Stimulated activated CD4-positive, alpha-beta T cell treated with anti-CD3 and anti-CD28 coated beads, Interleukin-15, amount 100 ng/mL, for 24 hours (primary cell): ENCODE data around the gene PRAC1.
A peak's percentile ranks its signal among the peaks of the same experiment; 100 is the strongest.

Experiments used
- DNase-seq: peaks from one replicate; pipeline ENCODE4 v3.0.0-alpha.2; 2020

The PRAC1 gene

DNA sequence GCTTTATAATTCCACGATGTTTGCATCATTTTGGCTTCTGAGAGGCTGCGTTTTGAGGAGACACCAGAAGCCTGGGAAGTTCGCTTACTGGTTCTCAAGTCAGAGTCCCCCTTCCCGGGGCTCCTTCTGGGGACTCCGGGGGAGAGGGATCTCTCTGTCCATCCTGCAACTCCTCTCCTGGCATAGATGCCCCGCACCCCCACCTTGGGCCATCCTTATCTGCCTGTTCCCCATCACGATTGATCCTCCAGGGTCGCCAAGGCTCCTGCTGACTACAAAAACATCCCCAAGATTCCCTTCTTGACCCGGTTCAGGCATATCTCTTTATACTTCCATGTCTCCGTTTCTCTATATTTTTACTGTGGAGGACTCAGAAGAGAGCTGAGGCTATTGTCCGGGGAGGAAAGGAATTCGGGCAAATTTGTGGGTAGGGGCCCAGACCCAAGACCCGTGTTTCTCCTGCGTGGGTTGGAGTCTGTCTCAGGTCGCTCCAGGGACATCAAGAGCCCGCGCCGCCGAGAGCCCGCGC, 24.7 kb upstream of the PRAC1 start:
- DNase-seq = no peak

DNA sequence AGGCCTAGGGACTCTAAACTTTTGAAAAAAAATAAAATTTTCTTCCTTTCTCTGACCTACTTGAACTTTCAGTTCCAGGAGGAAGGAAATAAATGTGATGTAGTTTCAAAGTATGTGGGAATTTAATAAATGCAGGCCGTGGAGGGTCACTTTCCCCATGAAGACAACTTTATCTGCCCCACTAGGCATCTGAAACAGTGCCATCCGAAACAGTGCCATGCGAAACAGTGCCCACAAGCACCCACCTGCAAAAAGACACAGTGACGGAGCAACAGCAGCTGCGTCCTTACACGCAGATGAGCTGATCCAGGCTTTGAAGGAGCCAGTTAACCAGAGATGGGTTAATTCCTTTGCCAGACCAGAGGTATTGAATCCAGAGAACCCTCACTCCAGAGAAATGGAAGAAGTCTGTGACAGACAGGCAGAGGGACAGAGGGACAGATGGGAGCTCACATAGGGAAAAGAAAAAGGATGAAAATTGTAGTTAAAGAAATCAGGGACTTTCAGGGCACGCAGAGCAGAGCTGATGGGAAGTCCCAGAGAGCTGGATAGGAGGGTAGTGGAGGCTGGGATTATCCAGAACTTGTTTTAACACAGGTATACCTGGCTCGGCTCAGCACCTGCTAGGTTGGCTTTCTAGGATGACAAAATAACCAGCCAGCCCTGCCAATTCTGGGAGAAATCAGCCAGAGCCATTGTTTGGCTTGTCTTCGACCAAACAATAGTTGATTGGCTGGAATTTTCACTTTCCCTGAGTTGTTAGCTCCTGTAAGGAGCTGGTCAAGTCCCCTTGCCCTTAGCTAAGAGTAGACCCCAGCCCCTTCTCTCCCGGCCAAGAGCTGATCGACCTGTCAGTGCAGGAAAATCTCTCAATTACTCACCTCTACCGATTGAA, 23.3 kb upstream of the PRAC1 start:
- no peak for DNase-seq

DNA sequence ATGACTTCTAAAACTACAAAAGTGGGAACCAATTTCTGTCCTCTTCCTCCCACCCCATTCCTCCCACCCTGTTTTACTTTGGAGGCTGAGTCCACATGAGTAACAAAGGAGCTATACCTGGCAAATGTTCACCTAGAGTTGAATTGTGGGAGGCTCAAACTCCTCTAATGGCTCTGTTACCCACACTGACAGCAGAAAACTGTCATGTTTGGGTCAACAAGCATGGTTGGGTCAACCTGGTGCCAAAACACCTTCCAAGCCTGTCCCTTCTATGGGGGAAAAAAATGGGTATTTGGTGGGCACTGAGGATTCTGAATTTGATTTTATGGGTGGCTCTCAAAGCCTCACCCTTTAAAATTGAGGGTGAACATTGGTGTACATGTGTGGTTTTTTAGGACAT, 18.2 kb upstream of the PRAC1 start:
- DNase-seq = no peak

DNA sequence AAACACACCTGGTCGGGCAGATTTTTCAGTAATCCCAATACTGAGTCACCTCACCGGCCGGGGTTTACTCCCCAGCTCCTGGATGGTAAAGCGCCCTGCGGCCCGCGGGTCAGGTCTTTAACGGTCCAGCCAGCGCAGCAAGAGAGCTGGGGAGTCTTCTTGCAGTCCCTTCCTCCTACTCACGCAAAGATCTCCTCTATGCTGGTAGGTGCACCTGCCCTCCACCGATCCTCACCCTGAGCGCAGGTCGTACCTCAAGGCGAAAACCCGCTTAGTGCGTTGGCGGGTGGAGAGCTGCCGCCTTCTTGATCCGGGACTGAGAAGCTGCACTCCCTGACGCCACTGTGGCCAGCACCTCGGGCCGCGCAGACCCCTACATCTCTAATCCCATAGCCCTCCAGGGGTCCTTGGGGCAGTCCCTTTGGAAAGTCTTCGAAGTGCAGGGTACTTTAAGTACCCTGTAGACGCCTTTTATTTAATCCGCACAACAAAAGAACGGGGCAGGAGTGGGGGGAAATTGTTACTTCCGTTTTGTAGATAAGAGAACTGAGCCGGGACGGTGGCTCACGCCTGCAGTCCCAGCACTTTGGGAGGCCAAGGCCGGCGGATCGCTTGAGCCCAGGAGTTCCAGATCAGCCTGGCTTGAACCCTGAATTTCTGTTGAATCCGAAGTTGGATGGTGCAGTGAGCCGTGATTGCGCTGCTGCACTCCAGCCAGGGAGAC, 16.6 kb upstream of the PRAC1 start:
- DNase-seq = no peak

DNA sequence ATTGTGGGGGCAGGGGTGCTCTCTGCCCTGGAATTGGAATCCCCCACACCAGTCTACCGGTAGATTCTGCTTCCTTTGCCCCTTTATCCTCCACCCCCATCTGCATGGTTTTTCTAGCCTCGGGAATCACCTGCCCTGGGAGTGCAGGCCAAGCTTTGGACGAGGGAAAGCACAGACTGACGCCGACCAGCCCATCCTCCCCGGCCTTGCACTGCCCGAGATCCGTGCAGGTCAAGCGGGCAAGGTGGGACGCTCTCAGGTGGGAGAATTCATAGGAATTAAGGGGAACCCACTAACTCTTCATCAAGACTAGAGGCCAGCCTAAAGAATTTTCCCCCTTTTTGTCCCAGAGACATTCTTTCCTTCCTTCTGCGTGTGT, 16.1 kb upstream of the PRAC1 start:
- no peak for DNase-seq

DNA sequence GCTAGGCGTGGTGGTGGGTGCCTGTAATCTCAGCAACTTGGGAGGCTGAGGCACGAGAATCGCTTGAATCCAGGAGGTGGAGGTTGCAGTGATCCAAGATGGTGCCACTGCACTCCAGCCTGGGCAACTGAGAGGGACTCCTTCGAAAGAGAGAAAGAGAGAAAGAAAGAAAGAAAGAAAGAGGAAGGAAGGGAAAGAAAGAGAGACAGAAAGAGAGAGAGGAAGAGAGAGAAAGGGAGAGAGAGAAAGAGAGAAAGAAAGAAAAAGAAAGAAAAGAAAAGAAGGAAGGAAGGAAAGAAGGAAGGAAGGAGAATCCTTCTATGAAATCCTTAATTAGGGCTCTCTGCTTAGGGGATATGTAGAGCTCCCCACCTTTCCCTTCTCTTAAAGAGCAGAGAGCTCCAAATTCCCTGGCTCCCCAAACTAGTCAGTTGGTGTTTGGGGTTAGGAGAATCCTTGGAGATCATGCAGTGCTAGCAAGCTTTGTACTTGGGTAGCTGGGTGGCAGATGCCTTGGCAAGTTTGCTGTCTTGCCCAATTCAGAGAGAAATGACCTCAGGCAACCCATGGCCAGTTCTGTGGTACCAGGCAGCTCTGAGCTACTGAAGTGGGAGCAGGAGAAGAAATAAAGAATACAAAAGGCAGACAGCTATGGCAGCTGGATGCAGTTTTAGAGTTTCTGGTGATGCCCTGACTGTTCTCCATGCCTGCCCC, 15.2 kb upstream of the PRAC1 start:
- no peak for DNase-seq

DNA sequence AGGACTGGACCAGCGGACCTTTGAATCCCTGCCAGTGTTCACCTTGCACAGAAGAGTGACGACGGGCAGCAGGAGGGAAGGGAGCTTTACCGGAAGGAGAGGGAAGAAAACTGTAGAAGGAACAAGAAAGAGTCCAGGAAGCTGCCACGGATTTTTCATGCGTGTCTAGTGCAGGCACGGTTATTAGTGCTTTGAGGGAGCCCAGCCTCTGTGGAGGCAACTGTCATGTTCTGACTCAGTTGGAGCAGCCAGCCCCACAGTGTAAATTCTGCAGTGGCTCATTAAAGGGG, 12.7 kb upstream of the PRAC1 start:
- no peak for DNase-seq

DNA sequence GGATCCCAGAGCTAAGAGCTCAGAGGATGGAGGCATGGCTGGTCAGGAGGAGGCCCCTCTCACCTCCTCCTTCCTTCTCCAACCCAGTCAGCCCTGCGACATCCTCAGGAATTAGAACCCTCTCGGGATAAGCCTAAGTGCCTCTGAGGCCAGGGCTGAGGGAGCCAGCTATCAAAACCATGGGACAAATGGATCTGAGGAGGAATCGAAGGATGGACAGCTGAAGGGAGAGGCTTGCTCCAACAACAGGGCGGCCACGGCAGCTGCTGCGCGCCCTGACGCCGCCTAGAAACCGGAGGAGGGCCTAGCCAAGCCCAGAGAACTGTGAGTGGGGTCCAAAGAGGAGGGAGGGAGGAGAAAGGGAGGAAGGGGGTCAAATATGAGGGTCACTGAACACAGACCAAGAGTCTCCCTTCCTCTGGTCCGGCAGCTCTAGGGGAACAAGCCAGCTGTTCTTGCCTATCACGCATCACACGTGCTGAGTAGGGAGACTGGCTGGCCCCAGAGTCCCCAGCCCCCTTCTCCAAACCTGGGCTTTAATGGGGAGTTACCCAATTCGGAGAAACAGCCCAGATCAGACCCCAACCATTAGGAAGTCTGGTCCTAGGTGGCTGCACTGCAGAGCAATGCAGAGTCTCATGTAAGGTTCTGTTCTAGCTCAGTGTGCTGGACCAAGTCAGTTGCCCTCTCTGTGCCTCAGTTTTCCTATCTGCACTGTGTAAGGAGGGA, 12.2 kb upstream of the PRAC1 start:
- no peak for DNase-seq

DNA sequence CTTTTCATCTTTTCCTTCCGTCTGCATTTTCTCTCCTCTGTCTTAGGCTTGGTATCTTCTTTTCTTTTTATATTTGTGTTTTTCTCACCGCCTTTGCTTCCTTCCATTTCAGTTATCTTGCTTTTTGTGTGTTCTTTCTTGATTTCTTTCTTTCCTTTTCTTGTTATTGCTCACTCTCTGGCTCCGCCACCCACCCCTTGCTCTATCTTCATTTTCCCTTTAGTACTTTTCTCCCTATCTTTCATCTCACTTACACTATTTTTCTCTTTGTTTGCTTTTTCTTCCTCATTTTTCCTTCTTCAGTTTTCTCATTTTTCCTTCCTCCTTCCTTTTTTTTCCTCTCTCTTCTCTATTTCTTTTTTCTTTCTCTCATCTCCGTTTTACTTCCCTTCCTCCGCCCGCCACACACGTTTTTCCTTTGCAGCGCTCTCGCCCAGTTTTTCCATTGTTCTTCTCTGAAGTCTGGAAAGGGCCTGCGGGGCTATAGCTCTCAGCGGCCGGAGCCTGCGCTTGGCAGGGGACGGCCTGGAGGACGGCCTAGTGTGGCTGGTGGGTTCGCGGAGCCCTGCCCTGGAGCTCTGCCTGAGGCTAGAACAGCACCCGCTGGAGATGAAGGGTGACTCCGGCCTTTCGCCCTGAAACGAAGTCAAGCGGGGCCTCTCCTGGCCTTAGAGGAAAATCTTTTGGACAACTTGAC, 11.5 kb upstream of the PRAC1 start:
- no peak for DNase-seq

DNA sequence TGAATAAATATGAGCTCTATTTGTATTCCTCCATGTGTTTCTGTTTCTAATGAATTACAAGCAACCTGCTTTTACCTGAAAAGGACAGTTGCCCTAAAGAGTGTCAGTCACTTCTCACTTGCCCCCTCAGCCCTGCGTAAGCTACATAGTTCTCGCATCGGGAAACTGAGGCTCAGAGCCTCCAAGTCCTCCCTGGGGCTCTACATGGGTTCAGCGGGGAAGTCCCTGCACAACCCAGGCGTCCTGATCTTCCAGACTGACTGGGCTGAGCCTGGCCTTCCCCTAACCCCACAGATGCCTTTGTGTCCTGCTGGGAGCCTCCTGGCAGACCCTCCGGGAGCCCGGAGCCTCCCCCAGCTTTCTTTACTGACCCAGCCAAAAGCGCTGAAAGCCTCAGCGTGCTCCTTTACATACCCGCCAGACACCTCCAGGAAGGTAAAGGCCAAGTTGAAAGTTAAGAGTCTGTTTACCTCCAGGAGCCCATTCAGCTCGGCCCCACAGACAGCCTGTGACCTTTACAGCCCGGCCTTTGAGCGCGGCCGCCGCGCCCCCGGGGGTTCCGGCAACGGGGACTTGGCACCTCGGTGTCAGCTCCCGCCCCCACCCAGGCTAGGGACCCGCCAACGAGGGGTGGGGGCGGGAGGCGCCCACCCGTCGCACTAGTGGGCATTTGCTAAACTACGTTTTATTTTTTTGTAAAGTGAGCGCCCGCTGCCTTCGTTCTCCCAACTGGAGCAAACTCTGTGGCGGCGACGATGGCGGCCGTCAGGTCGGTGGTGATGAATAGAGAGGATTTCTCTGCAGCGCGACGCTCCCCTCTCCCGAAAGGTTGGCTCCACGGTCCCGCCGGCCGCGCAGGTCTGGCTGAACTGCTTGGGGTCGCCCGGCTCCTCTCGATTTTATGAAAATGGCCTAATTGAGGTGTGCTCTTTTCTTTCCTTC, 10.6 kb upstream of the PRAC1 start:
- no peak for DNase-seq

DNA sequence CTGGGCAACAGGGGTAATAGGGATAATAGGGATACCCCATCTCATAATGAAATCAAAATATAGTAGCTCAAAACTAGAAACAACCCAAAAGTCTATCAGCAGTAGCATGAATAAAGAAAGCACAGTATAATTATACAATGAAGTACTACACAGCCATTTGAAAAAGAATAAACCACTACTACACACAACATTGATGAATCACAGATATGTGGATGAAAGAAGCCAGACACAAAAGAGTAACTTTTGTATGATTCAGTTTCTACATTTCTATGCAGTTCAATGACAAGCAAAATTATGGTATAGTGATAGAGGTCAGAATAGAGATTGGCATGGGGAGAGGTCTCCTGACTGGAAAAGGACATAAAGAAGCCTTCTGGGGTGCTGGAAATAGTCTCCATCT, 9.0 kb upstream of the PRAC1 start:
- DNase-seq = no peak

DNA sequence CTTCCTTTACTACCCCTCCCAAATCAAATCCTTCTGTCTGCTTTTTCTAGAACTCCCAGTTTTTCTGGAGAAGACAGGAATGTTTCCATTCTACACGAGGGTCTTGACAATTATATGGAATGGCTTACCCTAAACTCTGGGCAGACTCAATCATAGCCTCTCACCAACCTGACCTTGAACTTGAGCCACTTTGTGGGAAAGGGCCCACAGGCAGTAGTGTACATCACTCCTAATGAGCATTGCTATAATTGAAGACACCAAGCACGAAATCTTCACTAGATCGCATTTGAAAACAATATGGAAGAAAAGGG, 7.9 kb upstream of the PRAC1 start:
- DNase-seq = no peak

DNA sequence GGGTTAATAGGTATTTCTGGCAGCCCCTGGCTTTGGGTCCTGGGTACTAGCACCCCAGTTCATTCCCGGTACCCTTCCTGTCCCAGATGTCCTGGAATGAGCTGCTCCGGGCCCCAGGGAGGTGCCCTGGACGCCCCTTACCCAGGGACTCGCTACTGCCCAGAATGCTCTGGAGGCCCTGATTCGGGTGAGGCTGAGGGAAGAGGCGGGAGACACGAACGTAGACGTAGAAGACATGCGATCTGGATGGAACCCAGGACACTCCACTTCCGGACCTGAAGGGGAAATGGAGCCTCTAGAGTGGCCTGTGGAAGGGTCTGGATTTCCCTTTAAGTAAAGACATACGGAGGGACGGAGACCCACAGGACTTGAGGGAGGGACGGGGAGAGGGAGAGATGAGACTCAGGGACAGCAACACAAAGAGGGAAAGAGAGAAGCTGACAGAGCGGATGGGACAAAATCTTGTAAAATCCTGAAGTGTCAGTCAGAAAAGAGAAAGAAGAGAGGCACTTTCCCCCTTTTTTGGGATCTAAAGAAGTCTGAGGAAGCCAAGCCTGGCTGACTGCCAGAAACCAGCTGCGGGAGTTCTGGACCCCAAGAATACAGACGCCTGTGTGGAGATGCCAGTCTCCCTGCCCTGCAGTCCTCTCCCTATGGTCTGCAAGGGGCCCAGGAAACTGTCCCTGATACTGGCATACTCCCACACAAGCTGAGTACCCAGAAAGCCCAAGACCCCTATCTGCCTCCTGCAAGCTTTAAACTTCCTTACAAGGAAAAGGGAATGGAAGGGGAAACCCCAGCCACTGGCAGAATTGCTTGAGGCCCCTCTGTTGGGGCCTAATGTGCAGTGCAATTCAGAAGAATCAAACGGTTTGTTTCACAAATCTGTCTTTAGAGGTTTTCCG, 7.3 kb upstream of the PRAC1 start:
- DNase-seq = no peak

DNA sequence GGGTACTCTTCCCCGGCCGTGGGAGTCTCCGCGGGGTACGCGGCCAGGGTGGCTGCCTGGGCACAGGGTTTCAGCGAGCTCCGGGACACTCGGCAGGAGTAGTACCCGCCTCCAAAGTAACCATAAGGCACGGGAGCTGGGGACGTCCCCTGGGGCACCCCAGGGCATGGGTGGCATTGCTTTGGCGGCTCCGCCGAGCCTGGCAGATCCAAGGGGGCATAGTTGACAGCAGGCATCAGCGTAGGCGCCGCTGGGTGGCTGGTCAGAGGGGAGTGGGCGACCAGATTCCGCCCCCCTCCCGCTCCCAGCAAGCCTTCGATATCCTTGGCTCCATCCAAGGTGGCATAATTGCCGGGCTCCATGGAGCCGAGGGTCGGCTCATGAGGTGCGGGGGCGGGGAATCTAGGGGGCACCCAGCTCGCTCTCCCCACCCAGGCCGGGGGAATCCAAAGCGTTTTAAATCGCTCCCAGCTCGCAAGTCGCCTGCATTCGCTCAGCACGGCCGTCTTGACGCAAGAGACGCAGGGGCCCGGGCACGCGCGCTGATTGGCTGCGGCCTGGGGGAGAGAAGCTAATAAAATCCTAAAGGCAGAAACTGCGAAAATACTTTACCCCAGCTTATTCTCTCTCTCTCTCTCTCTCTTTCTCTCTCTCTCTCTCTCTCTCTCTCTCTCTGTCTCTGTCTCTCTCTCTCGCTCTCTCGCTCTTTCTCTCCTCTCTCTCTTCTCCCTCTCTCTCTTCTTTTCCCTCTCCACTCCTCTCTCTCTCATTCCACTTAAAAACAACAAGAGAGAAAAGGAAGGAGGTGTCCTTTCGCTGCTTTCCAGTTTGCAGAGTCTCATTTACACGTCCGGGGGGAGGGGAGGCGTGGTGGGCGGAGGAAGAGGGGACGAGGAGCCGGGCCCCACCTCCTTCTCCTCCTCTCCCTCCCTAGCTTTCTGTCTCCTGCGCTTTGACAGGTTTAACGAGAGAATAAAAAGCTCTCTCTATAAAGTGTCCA, 6.2 kb upstream of the PRAC1 start, which contains the start of gene HOXB13:
Gene HOXB13 (minus strand): TSS at position 519 of the 1,000 bp plus-strand sequence. CDS start 157 bp downstream, at position 362.
- DNase-seq = peak; percentile 70

DNA sequence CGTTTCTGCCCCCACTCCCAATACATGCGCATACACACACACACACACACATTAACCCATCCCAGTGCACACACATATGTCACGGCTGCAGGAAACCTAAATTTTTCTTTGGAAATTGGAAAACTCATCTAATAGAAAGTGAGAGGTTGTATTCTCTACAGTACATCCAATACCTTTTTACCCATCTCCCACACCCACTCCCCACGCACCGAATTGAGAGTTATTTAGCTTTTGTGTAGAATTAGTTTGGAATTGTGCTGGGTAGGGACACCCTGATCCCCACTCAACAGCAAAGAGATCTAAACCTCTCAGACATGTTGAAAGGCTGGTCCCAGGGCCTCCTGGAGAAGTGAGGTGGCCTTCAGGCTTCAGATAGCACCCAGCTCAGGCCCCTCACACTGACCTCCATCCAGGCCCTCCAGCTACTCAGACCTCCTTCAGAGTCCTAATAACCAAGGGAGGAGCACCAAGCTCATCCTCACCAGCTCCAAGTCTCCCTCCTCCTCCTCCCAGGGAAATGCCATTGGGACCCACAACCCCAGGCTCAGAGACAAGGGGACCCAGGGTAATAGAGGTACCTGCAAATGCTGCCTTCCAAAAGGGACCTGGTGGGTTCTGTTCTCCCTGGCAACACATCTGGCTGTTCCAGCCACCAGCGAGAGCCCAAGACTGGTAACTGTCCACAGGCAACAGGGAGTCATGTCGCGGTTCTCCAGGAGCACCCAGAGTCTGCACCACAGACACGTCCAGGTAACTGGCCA, 5.3 kb upstream of the PRAC1 start:
- no peak for DNase-seq

DNA sequence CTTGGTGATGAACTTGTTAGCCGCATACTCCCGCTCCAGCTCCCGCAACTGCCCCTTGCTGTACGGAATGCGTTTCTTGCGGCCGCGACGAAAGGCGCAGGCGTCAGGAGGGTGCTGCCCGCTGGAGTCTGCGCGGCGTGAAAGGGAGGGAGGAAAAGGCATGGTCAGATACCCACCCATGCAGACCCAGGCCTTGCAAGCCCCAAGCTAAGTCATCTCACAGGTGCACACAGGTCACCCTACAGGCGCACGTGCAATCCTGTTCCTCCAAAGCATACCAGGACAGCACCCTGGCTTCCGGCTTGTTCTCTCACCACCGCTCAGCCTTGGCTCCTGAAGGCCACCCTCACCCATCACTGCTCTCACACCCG, 4.6 kb upstream of the PRAC1 start:
- DNase-seq = peak; percentile 9

DNA sequence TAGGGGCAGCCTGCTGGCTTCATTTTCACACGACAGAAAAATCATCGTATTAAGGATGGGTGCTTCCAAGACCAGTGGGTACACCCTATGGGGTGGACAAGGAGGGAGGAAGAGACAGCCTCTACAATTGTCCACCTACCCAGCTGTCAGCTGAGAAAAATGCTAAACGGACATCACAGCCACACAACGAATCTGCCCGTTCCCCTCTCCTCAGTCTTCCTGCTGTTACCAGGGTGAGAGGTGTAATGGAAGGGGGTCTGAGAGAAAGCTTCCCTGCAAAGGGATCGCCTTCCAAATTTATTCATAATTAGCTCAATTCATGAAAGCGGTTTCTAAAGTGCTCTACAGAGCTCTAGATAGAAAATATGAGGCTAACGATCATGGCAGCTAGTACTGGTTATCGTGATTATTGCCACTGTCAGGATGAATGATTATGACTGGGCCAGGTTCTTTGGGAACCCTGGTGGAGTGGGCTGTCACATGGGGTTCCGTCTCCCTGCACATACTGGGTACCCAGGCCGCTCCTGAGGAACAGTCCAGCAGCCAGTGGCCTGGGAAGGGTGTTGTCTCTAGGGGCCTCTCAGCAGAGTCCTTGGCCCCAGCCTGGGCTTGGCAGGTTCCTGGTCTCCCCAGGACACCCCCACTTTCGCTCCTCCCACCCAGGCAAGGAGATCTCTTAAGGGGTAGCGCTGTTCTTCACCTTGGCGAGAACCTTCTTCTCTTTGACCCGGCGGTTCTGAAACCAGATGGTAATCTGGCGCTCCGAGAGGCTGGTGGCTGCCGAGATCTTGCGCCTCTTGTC, 4.0 kb upstream of the PRAC1 start:
- DNase-seq = no peak
